GM21390 (cell line): ENCODE data around the gene RAB11FIP5.
"Not testable (repeated sequence)": the region's sequence is repeated elsewhere in the genome, so short reads cannot be mapped to it uniquely, and the experiment has no call there.

Source experiments
- ATAC-seq: cut with Tn5 transposase; IDR thresholded peaks from one replicate; pipeline ENCODE4 v1.9.1; 2021; ENCODE audit not compliant: unreplicated experiment

Gene RAB11FIP5

GRCh38 chr2:73069855-73070642 lies 42.7 kb downstream of the RAB11FIP5 start:
- no peak for ATAC-seq

GRCh38 chr2:73069041-73069854 lies 43.5 kb downstream of the RAB11FIP5 start:
- no peak for ATAC-seq

GRCh38 chr2:73068147-73068546 lies 44.6 kb downstream of the RAB11FIP5 start:
- ATAC-seq, result no peak

GRCh38 chr2:73067043-73067442 lies 45.7 kb downstream of the RAB11FIP5 start:
- ATAC-seq, result no peak

GRCh38 chr2:73065070-73065469 lies 47.7 kb downstream of the RAB11FIP5 start:
- not testable (repeated sequence) for ATAC-seq

GRCh38 chr2:73063909-73064875 lies 48.6 kb downstream of the RAB11FIP5 start:
- no peak for ATAC-seq

- no peak for ATAC-seq
Observed at GRCh38 chr2:73063472-73063871, 49.3 kb downstream of the RAB11FIP5 start.

GRCh38 chr2:73059106-73059505 lies 53.6 kb downstream of the RAB11FIP5 start:
- ATAC-seq, result no peak

- ATAC-seq, result no peak
Observed at GRCh38 chr2:73054980-73055379, 57.8 kb downstream of the RAB11FIP5 start.

- ATAC-seq, result no peak
Observed at GRCh38 chr2:73053316-73054114, 59.2 kb downstream of the RAB11FIP5 start.

GRCh38 chr2:73050121-73050545 lies 62.6 kb downstream of the RAB11FIP5 start:
- no peak for ATAC-seq

- no peak for ATAC-seq
Observed at GRCh38 chr2:73043929-73044832, 68.6 kb downstream of the RAB11FIP5 start.

- no peak for ATAC-seq
Observed at GRCh38 chr2:73043276-73043675, 69.5 kb downstream of the RAB11FIP5 start.

GRCh38 chr2:73037947-73038585 lies 74.7 kb downstream of the RAB11FIP5 start:
- no peak for ATAC-seq

GRCh38 chr2:73036766-73037165 lies 76.0 kb downstream of the RAB11FIP5 start:
- ATAC-seq, result no peak

- no peak for ATAC-seq
Observed at GRCh38 chr2:73035899-73036711, 76.6 kb downstream of the RAB11FIP5 start.

- no peak for ATAC-seq
Observed at GRCh38 chr2:73034661-73035375, 77.9 kb downstream of the RAB11FIP5 start.
